SU-DHL-6 (cell line): ENCODE data around the gene GRXCR2.

Source experiments
- CTCF ChIP-seq: fragments of 200-600 bp; sonication (generic); IDR thresholded peaks from one replicate; pipeline ENCODE4 v1.5.1; 2017; ENCODE audit warnings: antibody characterized with exemption, mild to moderate bottlenecking, low read length, moderate library complexity; ENCODE audit not compliant: insufficient read depth, poor library complexity, severe bottlenecking
- EZH2phosphoT487 ChIP-seq: fragments of 200-600 bp; sonication (generic), shearing (Covaris generic); conservative IDR thresholded peaks from 2 replicates; pipeline ENCODE4 v1.6.1; 2018; ENCODE audit warnings: mild to moderate bottlenecking, antibody characterized with exemption, low read length, moderate library complexity, mixed read lengths

GRCh38 chr5:145826895-145827674, 45.7 kb downstream of the GRXCR2 start:
- TF ChIP-seq CTCF (no peak), EZH2phosphoT487 (no peak)
